Activated naive CD4-positive, alpha-beta T cell (primary cell): Measurements from ENCODE around the gene SMIM17.
"Not testable (repeated sequence)": the region's sequence is repeated elsewhere in the genome, so short reads cannot be mapped to it uniquely, and the experiment has no call there.

Source experiments
- DNase-seq, 4 experiments: peaks; one replicate each; lab custom pipeline; 2025; lab: John Stamatoyannopoulos, UW

The SMIM17 gene

GRCh38 chr19:56660381-56661107, 17.6 kb downstream of the SMIM17 start:
- DNase-seq = no peak

- DNase-seq = no peak
Observed at GRCh38 chr19:56661248-56661647, 18.3 kb downstream of the SMIM17 start.

DNA sequence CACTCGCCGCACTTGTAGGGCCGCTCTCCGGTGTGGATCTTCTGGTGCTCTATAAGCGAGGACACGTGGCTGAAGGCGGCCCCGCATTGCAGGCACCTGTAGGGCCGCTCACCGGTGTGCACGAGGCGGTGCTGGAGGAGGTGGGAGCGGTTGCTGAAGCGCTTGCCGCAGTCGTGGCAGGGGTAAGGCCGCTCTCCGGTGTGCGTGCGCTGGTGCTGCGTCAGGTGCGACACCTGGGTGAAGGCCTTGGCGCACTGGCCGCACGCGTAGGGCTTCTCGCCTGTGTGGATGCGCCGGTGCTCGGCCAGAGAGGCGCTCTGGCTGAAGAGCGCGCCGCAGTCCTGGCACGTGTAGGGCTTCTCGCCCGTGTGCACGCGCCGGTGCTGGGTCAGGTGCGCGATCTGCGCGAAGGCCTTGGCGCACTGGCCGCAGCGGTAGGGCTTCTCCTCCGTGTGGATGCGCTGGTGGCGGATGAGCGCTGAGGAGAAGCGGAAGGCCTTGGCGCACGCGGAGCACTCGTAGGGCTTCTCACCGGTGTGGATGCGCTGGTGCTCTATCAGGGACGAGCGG, 21.1 kb downstream of the SMIM17 start:
- no peak for DNase-seq

GRCh38 chr19:56664511-56664910, 21.6 kb downstream of the SMIM17 start:
- DNase-seq = no peak

GRCh38 chr19:56667311-56667870, 24.4 kb downstream of the SMIM17 start:
- DNase-seq = no peak

GRCh38 chr19:56668676-56669075, 25.7 kb downstream of the SMIM17 start:
- DNase-seq = no peak

- no peak for DNase-seq
Observed at GRCh38 chr19:56670401-56670960, 27.5 kb downstream of the SMIM17 start.

DNA sequence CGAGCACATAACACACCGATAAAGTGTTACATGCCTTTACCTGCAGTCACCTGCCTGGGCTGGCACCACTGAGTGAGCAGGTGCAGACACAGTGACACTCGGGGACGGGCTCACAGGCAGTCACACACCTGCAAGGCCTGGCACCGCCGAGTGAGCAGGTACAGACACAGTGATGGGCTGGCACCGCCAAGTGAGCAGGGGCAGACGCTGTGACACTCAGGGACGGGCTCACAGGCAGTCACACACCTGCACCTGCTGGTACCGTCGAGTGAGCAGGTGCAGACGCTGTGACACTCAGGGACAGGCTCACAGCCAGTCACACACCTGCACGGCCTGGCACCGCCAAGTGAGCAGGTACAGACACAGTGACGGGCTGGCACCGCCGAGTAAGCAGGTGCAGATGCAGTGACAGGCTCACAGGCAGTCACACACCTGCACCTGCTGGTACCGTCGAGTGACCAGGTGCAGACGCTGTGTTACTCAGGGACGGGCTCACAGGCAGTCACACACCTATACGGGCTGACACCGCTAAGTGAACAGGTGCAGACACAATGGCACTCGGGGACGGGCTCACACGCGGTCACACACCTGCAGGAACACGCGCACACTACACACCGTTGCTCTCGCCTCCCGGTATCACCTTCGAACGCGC, 28.1 kb downstream of the SMIM17 start:
- DNase-seq = no peak

- peak; percentile 46 to 75 (median 52) for DNase-seq
Observed at GRCh38 chr19:56671613-56671994, 28.6 kb downstream of the SMIM17 start, which contains the start of gene ZNF835. Gene ZNF835 (minus strand): TSS chr19:56671757. CDS start chr19:56665198, 6,559 bp downstream.

DNA sequence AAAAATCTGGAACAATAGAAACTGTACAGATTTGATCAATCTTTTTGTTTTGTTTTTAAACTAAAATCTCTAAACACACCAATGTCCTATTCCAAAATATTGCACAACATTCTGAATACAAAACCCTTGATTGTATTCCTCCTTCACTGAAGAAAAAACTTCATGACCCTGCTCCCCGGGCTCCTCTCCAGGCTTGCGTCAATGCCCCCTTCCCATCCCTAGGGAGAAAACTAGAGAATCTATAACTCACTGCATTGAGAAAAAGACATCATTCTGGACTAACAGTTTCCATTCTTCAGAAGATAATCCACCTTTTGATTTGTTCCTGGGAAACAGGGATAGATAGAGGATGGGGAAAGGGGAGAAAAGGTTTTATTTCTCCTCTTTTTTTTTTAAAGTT, 29.7 kb downstream of the SMIM17 start:
- DNase-seq = not testable (repeated sequence)

GRCh38 chr19:56678205-56678604, 35.2 kb downstream of the SMIM17 start:
- no peak for DNase-seq

GRCh38 chr19:56681702-56682101, 38.7 kb downstream of the SMIM17 start:
- no peak for DNase-seq

- no peak for DNase-seq
Observed at GRCh38 chr19:56683116-56683515, 40.2 kb downstream of the SMIM17 start.

- DNase-seq = no peak
Observed at GRCh38 chr19:56687031-56687430, 44.1 kb downstream of the SMIM17 start.

DNA sequence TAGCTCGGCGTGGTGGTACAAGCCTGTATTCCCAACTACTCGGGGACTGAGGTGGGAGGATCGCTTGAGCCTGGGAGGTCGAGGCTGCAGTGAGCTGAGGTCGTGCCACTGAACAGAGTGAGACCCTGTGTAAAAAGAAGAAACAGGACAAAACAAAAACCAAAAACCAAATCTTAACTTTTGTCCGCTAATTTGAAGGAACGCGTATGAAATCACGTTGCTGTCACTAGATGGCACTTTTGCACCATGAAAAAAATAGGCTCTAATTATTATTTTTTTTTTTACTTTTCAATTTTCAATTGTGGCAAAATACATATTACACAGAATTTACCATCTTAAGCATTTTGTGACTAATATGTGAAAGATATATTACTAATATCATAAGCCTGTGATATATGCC, 46.2 kb downstream of the SMIM17 start:
- DNase-seq = no peak

DNA sequence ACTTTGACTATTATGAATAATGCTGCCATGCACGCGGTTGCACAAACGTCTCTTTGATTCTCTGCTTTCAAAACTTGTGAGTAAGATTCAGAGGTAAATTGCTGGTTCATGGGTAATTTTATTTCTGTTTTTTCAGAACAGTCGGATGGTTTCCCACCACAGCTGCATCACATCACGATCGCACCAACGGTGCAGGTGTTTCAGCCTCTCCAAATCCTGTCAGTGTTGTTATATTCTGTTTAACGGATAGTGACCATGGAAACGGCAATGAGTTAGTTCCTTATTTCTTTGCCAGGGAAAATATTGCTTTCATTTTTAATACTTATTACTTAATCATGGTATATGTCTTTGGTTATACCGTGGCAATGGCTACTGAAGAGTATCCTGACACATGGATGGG, 47.7 kb downstream of the SMIM17 start:
- no peak for DNase-seq

DNA sequence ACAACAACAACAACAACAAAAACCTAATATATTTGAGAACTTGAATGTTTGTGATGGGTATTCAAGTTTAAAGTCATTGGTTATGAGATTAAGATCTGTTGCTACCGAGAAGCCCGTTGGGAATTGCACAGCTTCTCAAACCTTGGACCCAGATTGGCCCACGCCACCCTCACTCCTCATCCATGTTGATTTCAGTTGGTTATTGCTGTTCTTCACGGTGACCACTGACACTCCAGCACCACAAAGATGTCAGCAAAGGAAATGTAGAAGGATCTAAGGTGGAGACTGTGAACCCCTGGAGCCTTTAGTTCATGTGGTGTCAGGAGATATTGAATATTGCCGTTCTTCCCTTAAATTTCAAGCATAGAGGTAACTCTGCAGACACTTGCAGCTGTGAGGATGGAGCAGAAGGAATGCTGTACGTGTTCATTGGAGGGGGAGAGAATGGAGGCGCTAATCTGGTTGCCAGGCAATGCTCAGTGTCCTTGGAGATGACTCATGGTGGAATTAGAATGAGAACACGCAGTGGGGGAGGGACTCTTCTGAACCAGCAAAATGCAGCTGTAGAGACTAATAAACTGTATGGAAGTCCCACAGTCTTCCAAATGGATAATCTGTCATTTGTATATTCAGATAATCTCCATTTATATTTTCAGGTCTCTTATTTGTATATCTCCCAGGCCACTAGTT, 49.4 kb downstream of the SMIM17 start:
- no peak for DNase-seq

GRCh38 chr19:56699552-56699951, 56.6 kb downstream of the SMIM17 start:
- no peak for DNase-seq

- no peak for DNase-seq
Observed at GRCh38 chr19:56701895-56702294, 58.9 kb downstream of the SMIM17 start.

DNA sequence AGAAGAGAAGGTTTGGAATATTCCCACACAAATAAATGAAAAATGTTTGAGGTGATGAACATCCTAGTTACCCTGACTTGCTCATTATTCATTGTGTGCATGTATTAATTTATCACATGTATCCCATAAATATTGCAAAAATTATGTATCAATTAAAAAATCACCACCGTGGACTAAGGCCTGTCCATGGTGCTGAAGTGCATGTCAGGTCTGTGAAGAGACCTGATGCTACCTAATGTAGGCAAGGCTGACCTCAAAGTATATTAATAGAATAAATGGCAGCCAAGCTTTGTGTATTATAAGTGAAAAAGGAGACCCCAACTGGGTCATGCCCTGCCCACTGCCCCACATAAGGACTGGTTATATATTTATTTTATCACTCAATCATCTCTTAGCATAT, 63.0 kb downstream of the SMIM17 start:
- DNase-seq = no peak
